ENCODE measurements around the gene ANKRD45. TPM values are rescaled to one million over a fixed set of nuclear protein-coding genes. Genes with fewer than 3 reads are reported as not detected.
"Not testable (repeated sequence)": the region's sequence is repeated elsewhere in the genome, so short reads cannot be mapped to it uniquely, and the experiment has no call there.

Gene ANKRD45
- polyA plus RNA-seq, 1 of the 3 experiments (the other 2 are of a cell fraction): 1.8 TPM

DNA sequence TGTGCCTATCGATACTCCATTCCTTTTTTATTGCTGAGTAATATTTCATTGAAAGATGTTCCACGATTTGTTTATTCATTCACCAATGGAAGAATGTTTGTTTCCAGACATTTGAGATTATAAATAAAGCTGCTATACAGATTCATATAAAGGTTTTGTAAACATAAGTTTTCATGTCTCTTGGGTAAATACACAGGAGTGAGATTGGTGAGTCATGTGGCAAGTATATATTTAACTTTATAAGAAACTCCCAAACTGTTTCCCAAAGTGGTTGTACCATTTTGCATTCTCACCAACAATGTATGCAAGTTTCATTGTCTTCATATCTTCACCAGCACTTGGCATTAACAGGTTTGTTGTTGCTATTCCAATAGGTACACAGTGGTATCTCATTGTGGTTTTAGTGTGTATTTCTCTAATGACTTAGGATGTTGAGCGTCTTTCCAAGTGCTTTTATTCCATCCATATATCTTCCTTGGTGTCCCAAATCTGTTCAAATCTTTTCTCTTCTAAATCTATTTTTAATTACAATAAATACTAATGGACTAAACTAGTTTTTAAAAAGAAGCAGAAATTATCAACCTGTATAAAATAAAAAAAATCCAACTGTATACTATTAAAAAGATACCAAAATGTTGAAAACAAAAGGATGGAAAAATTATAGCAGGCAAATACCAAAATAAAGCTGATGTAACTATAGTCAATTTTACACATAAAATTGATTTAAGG, 73.4 kb downstream of the ANKRD45 start:
- no peak for DNase-seq
- H4K20me1 ChIP-seq (ENCODE audit: insufficient read depth): no peaks in the 10 kb centered on the region
- ChIA-PET CTCF (interaction anchor here (1.7 kb wide), 1 partner anchor 10 kb away, joined by 3 read pairs; no protein-coding TSS in a partner anchor), POLR2A (no interaction called here)
- peaks cover under 1% of the 10 kb centered on the region for H3F3A ChIP-seq (replicated peaks; ENCODE audit: insufficient read depth)
- H3K4me2 ChIP-seq: no peak overlapping the region
- H3K27ac ChIP-seq (ENCODE audit: low read depth in 2 of 2, low read length in 1 of 2): no peak overlapping the region
- H3K79me2 ChIP-seq (ENCODE audit: insufficient read depth): no peaks in the 10 kb centered on the region
- TF ChIP-seq PBX3 (IDR thresholded peaks at IDR 0.05) (no peak), TCF12 (IDR thresholded peaks at IDR 0.05) (no peak), GATA2 (CRISPR knock-in tag; IDR thresholded peaks at IDR 0.05) (no peak), EP300 (IDR thresholded peaks at IDR 0.05; ENCODE audit: borderline replicate concordance in 1 of 2, low read depth in 1 of 2, low read length in 1 of 2) (no peak), NFIC (IDR thresholded peaks at IDR 0.05; ENCODE audit: borderline replicate concordance) (no peak)
- TF ChIP-seq, protein P1, sequence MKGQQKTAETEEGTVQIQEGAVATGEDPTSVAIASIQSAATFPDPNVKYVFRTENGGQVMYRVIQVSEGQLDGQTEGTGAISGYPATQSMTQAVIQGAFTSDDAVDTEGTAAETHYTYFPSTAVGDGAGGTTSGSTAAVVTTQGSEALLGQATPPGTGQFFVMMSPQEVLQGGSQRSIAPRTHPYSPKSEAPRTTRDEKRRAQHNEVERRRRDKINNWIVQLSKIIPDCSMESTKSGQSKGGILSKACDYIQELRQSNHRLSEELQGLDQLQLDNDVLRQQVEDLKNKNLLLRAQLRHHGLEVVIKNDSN (IDR thresholded peaks at IDR 0.05; ENCODE audit: borderline replicate concordance, low read depth): no peak
- H3K27me3 ChIP-seq (ENCODE audit: insufficient read depth): no peaks in the 10 kb centered on the region
- no peak overlapping the region for H3K9ac ChIP-seq
- H3K9me2 ChIP-seq: no peaks in the 10 kb centered on the region
- H3K36me3 ChIP-seq (replicated peaks in 1 of 2; ENCODE audit: control insufficient read depth in 1 of 2, insufficient read depth in 2 of 2, low read length in 1 of 2): peaks cover 0 to 10% of the 10 kb centered on the region in 2 experiments
- 0 out of 2 replicates have a peak, but pooled peaks cover 8% of the 10 kb centered on the region for H3K9me3 ChIP-seq
- no peak overlapping the region for H3K4me3 ChIP-seq (ENCODE audit: low read depth in 2 of 2, low read length in 1 of 2)
- no peaks in the 10 kb centered on the region for H3K4me1 ChIP-seq (ENCODE audit: control insufficient read depth in 1 of 2, insufficient read depth in 2 of 2, low read depth in 1 of 2, low read length in 1 of 2)
- WGBS (ENCODE audit: low lambda C conversion rate): 16% methylated on average over 3 of the region's 3 CpGs
- no peak overlapping the region for H2AFZ ChIP-seq (ENCODE audit: low read depth)

- peak overlapping the region in 1 of 2 experiments; percentile 58; a peak in 2 of 4 replicates for H3K27ac ChIP-seq (ENCODE audit: low read depth in 2 of 2, low read length in 1 of 2)
- H3K4me1 ChIP-seq (ENCODE audit: control insufficient read depth in 1 of 2, insufficient read depth in 2 of 2, low read depth in 1 of 2, low read length in 1 of 2); H4K20me1 ChIP-seq (ENCODE audit: insufficient read depth); H3K9me2 ChIP-seq; H3K36me3 ChIP-seq (replicated peaks in 1 of 2; ENCODE audit: control insufficient read depth in 1 of 2, insufficient read depth in 2 of 2, low read length in 1 of 2); H3K79me2 ChIP-seq (ENCODE audit: insufficient read depth); CTCF ChIA-PET; H3K9me3 ChIP-seq; H3K9ac ChIP-seq; DNase-seq; H3K27me3 ChIP-seq (ENCODE audit: insufficient read depth); H3K4me2 ChIP-seq; POLR2A ChIA-PET; H3K4me3 ChIP-seq (ENCODE audit: low read depth in 2 of 2, low read length in 1 of 2): not testable (repeated sequence)
- WGBS (ENCODE audit: low lambda C conversion rate): 82% methylated on average over 5 of the region's 5 CpGs
- peaks cover 14% of the 10 kb centered on the region for H3F3A ChIP-seq (replicated peaks; ENCODE audit: insufficient read depth)
- 0 out of 2 replicates have a peak overlapping the region, but pooled peaks have one; percentile 35 for H2AFZ ChIP-seq (ENCODE audit: low read depth)
Observed at GRCh38 chr1:173591138-173591537, 78.5 kb downstream of the ANKRD45 start.

GRCh38 chr1:173590557-173590956, 79.1 kb downstream of the ANKRD45 start:
- peak overlapping the region in 1 of 2 experiments; percentile 58; a peak in 2 of 4 replicates for H3K27ac ChIP-seq (ENCODE audit: low read depth in 2 of 2, low read length in 1 of 2)
- POLR2A ChIA-PET: no interaction called here
- H3K27me3 ChIP-seq (ENCODE audit: insufficient read depth): no peaks in the 10 kb centered on the region
- peaks cover 14% of the 10 kb centered on the region for H3F3A ChIP-seq (replicated peaks; ENCODE audit: insufficient read depth)
- no peaks in the 10 kb centered on the region for H4K20me1 ChIP-seq (ENCODE audit: insufficient read depth)
- no peaks in the 10 kb centered on the region for H3K36me3 ChIP-seq (replicated peaks in 1 of 2; ENCODE audit: control insufficient read depth in 1 of 2, insufficient read depth in 2 of 2, low read length in 1 of 2)
- DNase-seq: no peak
- no peaks in the 10 kb centered on the region for H3K79me2 ChIP-seq (ENCODE audit: insufficient read depth)
- H3K9ac ChIP-seq: no peak overlapping the region
- 0 out of 2 replicates have a peak overlapping the region, but pooled peaks have one; percentile 35 for H2AFZ ChIP-seq (ENCODE audit: low read depth)
- no peaks in the 10 kb centered on the region for H3K9me2 ChIP-seq
- 0% methylated on average over 1 of the region's 1 CpG for WGBS (ENCODE audit: low lambda C conversion rate)
- no peak overlapping the region for H3K4me3 ChIP-seq (ENCODE audit: low read depth in 2 of 2, low read length in 1 of 2)
- peak; percentile 89 for TF ChIP-seq NFIC (IDR thresholded peaks at IDR 0.05; ENCODE audit: borderline replicate concordance)
- peak; percentile 84; the same call in 1 of the 2 replicates for TF ChIP-seq FOSL2 (IDR thresholded peaks at IDR 0.05; ENCODE audit: borderline replicate concordance, low read depth)
- TF ChIP-seq TEAD4 (IDR thresholded peaks at IDR 0.05; ENCODE audit: borderline replicate concordance, insufficient read depth): peak; percentile 40; the same call in 1 of the 2 replicates
- TF ChIP-seq PBX3 (IDR thresholded peaks at IDR 0.05): peak; percentile 59
- TF ChIP-seq RAD21 (IDR thresholded peaks at IDR 0.05; ENCODE audit: low read length): no peak
- peak; percentile 90 for TF ChIP-seq JUND (IDR thresholded peaks at IDR 0.05)
- TF ChIP-seq TCF12 (IDR thresholded peaks at IDR 0.05): peak; percentile 73
- TF ChIP-seq EP300 (IDR thresholded peaks at IDR 0.05; ENCODE audit: borderline replicate concordance in 1 of 2, low read depth in 1 of 2, low read length in 1 of 2): peak in 1 of 2 experiments; percentile 75; a peak in 1 of 4 replicates
- TF ChIP-seq GABPA (IDR thresholded peaks at IDR 0.05; ENCODE audit: low read depth): no peak
- TF ChIP-seq MEF2A (IDR thresholded peaks at IDR 0.05; ENCODE audit: borderline replicate concordance, low read depth): no peak
- CTCF ChIA-PET: no interaction called here
- H3K4me1 ChIP-seq (ENCODE audit: control insufficient read depth in 1 of 2, insufficient read depth in 2 of 2, low read depth in 1 of 2, low read length in 1 of 2): no peaks in the 10 kb centered on the region
- no peaks in the 10 kb centered on the region for H3K9me3 ChIP-seq
- H3K4me2 ChIP-seq: no peak overlapping the region

All from SK-N-SH (cell line).